ENCODE measurements around the gene THUMPD2. TPM values are rescaled to one million over a fixed set of nuclear protein-coding genes. Genes with fewer than 3 reads are reported as not detected.

THUMPD2 gene
- total RNA-seq, 1 experiment from 2014 or later, result 19.5 TPM

GRCh38 chr2:39779341-39779851 is 338 bp upstream of the THUMPD2 start:
- H3K27ac Mint-ChIP-seq, result no peak overlapping the region
- Histone ChIP-seq H3K23me2 (ENCODE audit: insufficient read length, low read depth, low read length, poor library complexity, severe bottlenecking) (peaks cover 7% of the 10 kb centered on the region), H4K91ac (ENCODE audit: insufficient read length, low read depth, low read length) (no peak overlapping the region), H3K14ac (ENCODE audit: insufficient read depth, low read length) (no peak overlapping the region), H3K79me1 (ENCODE audit: insufficient read depth, low read depth, low read length, poor library complexity, severe bottlenecking) (peaks cover 5% of the 10 kb centered on the region), H2BK20ac (ENCODE audit: low read depth, low read length, poor library complexity, severe bottlenecking) (no peak overlapping the region), H3K18ac (ENCODE audit: insufficient read length, low read depth, low read length) (no peak overlapping the region), H3K4ac (ENCODE audit: low read depth, low read length) (no peak overlapping the region), H2BK12ac (ENCODE audit: insufficient read length, low read depth, low read length) (no peak overlapping the region), H4K5ac (ENCODE audit: insufficient read length, low read depth, low read length) (no peak overlapping the region), H2BK5ac (ENCODE audit: insufficient read length, low read length) (no peak overlapping the region), H2AFZ (ENCODE audit: low read length) (no peak overlapping the region), H2BK120ac (ENCODE audit: low read depth, low read length, poor library complexity, severe bottlenecking) (no peak overlapping the region), H3K4me1 (ENCODE audit: insufficient read depth, low read length) (no peaks in the 10 kb centered on the region; the same call in 1 of the 2 replicates), H3K27me3 (ENCODE audit: insufficient read depth, low read length) (no peaks in the 10 kb centered on the region), H3K56ac (ENCODE audit: insufficient read length, low read depth, low read length) (no peak overlapping the region), H3K9me3 (ENCODE audit: control insufficient read depth, low read depth, low read length) (no peaks in the 10 kb centered on the region), H3K4me2 (ENCODE audit: insufficient read depth, insufficient read length, low read length) (peak overlapping the region; percentile 15), H3T11ph (ENCODE audit: low read length) (no peak overlapping the region), H2AK5ac (ENCODE audit: insufficient read length, low read length) (no peak overlapping the region), H2BK15ac (ENCODE audit: low read depth, low read length) (no peak overlapping the region), H3K79me2 (ENCODE audit: insufficient read depth, low read length) (peaks cover 5% of the 10 kb centered on the region; the same call in 1 of the 2 replicates), H3K23ac (ENCODE audit: insufficient read length, low read depth, low read length) (no peak overlapping the region), H4K8ac (replicated peaks; ENCODE audit: insufficient read length, low read depth, low read length) (no peak overlapping the region), H3K27ac (ENCODE audit: insufficient read length, low read depth, low read length) (no peak overlapping the region), H4K20me1 (ENCODE audit: control insufficient read depth, insufficient read depth, insufficient read length) (no peaks in the 10 kb centered on the region), H3K9ac (ENCODE audit: extremely low read depth, insufficient read length, low read length) (no peak overlapping the region)
- H3K4me3 Mint-ChIP-seq, result peak overlapping the region; percentile 69 to 86
- peaks cover 40 to 41% of the 10 kb centered on the region in 2 experiments for H3K4me1 Mint-ChIP-seq
- DNase-seq, result no peak
- peaks cover 1% of the 10 kb centered on the region for H3K27me3 Mint-ChIP-seq (ENCODE audit: low read depth)
- no peak for TF ChIP-seq CTCF (conservative IDR thresholded peaks at IDR 0.05)
- peaks cover 0 to 2% of the 10 kb centered on the region in 2 experiments; a peak in 2 of 5 replicates for H3K9me3 Mint-ChIP-seq
- WGBS (ENCODE audit: extremely low coverage, insufficient read length, low lambda C conversion rate), result no CpG with 5 or more reads among the region's 9 CpGs
- peaks cover 7 to 26% (median 17%) of the 10 kb centered on the region in 3 experiments for H3K36me3 Mint-ChIP-seq (ENCODE audit: insufficient read depth in 1 of 3, low read depth in 3 of 3)

Data from H9 (cell line).